Lower leg skin (tissue), 4 donors: ENCODE measurements around the gene SLC29A3. TPM values are rescaled to one million over a fixed set of nuclear protein-coding genes. Genes with fewer than 3 reads are reported as not detected.

Source experiments
- DNase-seq, 2 donors: peaks; one replicate each; pipeline ENCODE4 v3.0.0-alpha.2; 2019; ENCODE audit warnings: low spot score in 2 of 2
- H3K4me3 ChIP-seq: fragments of 200-600 bp; sonication (generic); 2 replicates; pipeline ENCODE4 v1.5.1; 2017; ENCODE audit warnings: mild to moderate bottlenecking, low read depth; ENCODE audit not compliant: poor library complexity, severe bottlenecking
- CTCF ChIP-seq, 3 donors: fragments of 450-650 bp; IDR thresholded peaks; one replicate each; pipeline ENCODE4 v1.5.1; 2016; ENCODE audit warnings: antibody characterized with exemption in 3 of 3, mild to moderate bottlenecking in 3 of 3, moderate library complexity in 2 of 3
- POLR2A ChIP-seq, 2 donors: fragments of 450-650 bp; IDR thresholded peaks; one replicate each; pipeline ENCODE4 v1.6.1; 2016 to 2017; ENCODE audit warnings: antibody characterized with exemption in 2 of 2, mild to moderate bottlenecking in 1 of 2, moderate library complexity in 1 of 2
- WGBS, 2 donors: methylation state at CpG; one replicate each; pipeline ENCODE4 v1.1.5; 2018; 5-methylcytosine and 5-hydroxymethylcytosine counted together
- intact Hi-C: fragments of 100-400 bp; cut with DNase I; formaldehyde crosslinking; loops from one replicate; pipeline ENCODE4 v1.15.0; 2023; ENCODE audit warnings: low total_unique reads
- total RNA-seq, 4 donors: library from RNA; depleted of rRNA; stranded (reverse); fragments of >200 nt; gene quantifications; one replicate each; pipeline ENCODE4 v1.1.0, GENCODE V29; 2016

The SLC29A3 gene
- total RNA-seq, 4 donors from 2014 or later = 1.1 to 5.7 (median 2.6) TPM

- TF ChIP-seq POLR2A (IDR thresholded peaks at IDR 0.05) (no peak), CTCF (IDR thresholded peaks at IDR 0.05) (no peak)
- WGBS, 2 donors = 81 to 83% methylated on average over 9 of the region's 9 CpGs
- no peak overlapping the region for H3K4me3 ChIP-seq
- intact Hi-C loops = no loop called here
- peak in 1 of 2 donors; percentile 56 for DNase-seq
Observed at GRCh38 chr10:71408436-71409225, 89.6 kb downstream of the SLC29A3 start.

DNA sequence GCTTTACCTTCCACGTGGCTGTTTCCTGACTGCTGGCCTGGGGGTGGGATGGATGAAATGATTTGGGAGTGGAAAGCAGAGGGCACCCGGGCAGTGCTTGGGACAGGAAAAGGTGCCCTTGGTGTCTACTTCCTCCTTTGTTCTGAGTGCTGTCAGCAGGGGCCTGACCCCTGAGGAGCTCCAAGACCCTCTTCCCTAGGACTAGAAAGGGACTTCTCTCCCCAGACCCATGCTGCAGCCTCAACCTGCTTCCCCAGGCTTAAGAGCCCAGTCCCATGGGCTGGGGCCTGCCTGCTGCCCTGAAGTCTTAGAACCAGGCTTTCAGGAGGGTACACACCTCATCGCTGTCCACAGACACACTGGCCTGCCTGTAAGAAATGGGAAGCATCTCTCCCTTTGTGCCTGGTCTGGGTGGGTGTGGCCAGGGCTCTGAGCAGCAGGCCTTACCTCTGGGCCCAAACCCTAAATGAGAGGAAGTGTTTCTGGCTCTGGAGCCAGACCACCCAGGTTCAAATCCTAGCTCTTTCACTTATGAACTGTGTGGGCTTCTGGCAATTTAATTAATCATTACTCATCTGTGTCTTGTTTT, 90.6 kb downstream of the SLC29A3 start:
- TF ChIP-seq POLR2A (IDR thresholded peaks at IDR 0.05) (no peak), CTCF (IDR thresholded peaks at IDR 0.05) (no peak)
- 51 to 59% methylated on average over 3 of the region's 3 CpGs for WGBS, 2 donors
- intact Hi-C loops = no loop called here
- H3K4me3 ChIP-seq = no peak overlapping the region
- DNase-seq = peak in 1 of 2 donors; percentile 71

Other genes starting within 250 kb of the SLC29A3 start
- gene UNC5B, start 106.7 kb upstream of the SLC29A3 start, total RNA-seq = 10 to 100 TPM in 1 of 4 donors, 1 to 10 TPM in 3; 4.2 to 17.6 (median 8.0) TPM
- 1 to 10 TPM; 1.7 to 9.2 (median 2.6) TPM for gene CDH23, start 77.7 kb downstream of the SLC29A3 start, total RNA-seq